Natural killer cell (primary cell): Measurements from ENCODE around the gene PRR5L. TPM values are rescaled to one million over a fixed set of nuclear protein-coding genes. Genes with fewer than 3 reads are reported as not detected.

Experiments
- ATAC-seq, 3 donors: fragments of 150-1000 bp in 2 of 3; fragments of 200-7000 bp in 1 of 3; cut with Tn5 transposase; 1 replicate in 1 of 3; 2 replicates in 2 of 3; pipeline ENCODE4 v1.10.0; 2021; ENCODE audit warnings: mild to moderate bottlenecking in 2 of 3, moderate library complexity in 2 of 3
- DNase-seq, 2 donors: peaks; one replicate each; pipeline versions ENCODE4 v3.0.0 to v3.0.0-alpha.2; 2013 to 2021; ENCODE audit warnings: mixed read lengths in 1 of 2
- H3K27ac ChIP-seq: one replicate; pipeline ENCODE4 v1.5.1; 2013; ENCODE audit warnings: mild to moderate bottlenecking, low read length
- H3K27me3 ChIP-seq: one replicate; pipeline ENCODE4 v1.6.1; 2013; ENCODE audit warnings: low read length; ENCODE audit not compliant: control insufficient read depth, insufficient read depth
- H3K36me3 ChIP-seq: one replicate; pipeline ENCODE4 v1.6.1; 2013; ENCODE audit warnings: low read length; ENCODE audit not compliant: control insufficient read depth, insufficient read depth
- H3K4me1 ChIP-seq: one replicate; pipeline ENCODE4 v1.6.1; 2013; ENCODE audit warnings: low read length; ENCODE audit not compliant: control insufficient read depth, insufficient read depth
- H3K4me3 ChIP-seq: one replicate; pipeline ENCODE4 v1.5.1; 2013; ENCODE audit warnings: low read length
- H3K9me3 ChIP-seq: one replicate; pipeline ENCODE4 v1.6.1; 2013; ENCODE audit warnings: low read length; ENCODE audit not compliant: control insufficient read depth, insufficient read depth
- H3K27ac Mint-ChIP-seq, 2 donors: one replicate each; pipeline ENCODE4 v1.8.0; 2022; ENCODE audit warnings: mild to moderate bottlenecking in 2 of 2, mixed read lengths in 2 of 2, moderate library complexity in 1 of 2
- H3K27me3 Mint-ChIP-seq, 2 donors: one replicate each; pipeline ENCODE4 v1.8.0; 2022; ENCODE audit warnings: low read depth in 2 of 2, mixed read lengths in 2 of 2
- H3K36me3 Mint-ChIP-seq: one replicate; pipeline ENCODE4 v1.8.0; 2022; ENCODE audit warnings: mixed read lengths
- H3K4me1 Mint-ChIP-seq, 2 donors: one replicate each; pipeline ENCODE4 v1.8.0; 2022; ENCODE audit warnings: mixed read lengths in 2 of 2
- H3K4me3 Mint-ChIP-seq: one replicate; pipeline ENCODE4 v1.8.0; 2022; ENCODE audit warnings: mild to moderate bottlenecking, moderate library complexity, mixed read lengths
- H3K9me3 Mint-ChIP-seq, 2 donors: one replicate each; pipeline ENCODE4 v1.8.0; 2022; ENCODE audit warnings: mixed read lengths in 2 of 2
- CTCF ChIP-seq: fragments of 200-600 bp; IDR thresholded peaks from one replicate; pipeline ENCODE4 v1.8.0; 2022; ENCODE audit warnings: antibody characterized with exemption
- WGBS: methylation state at CpG from one replicate; pipeline ENCODE4 v1.1.7; 2013; ENCODE audit warnings: missing lambda C conversion rate; ENCODE audit not compliant: insufficient coverage; 5-methylcytosine and 5-hydroxymethylcytosine counted together
- intact Hi-C: fragments of 100-400 bp; cut with micrococcal nuclease; formaldehyde crosslinking; loops from one replicate; pipeline ENCODE4 v1.14.2; 2022
- total RNA-seq, 4 donors: library from RNA; stranded (reverse); fragments of 120-200 nt in 1 of 4; gene quantifications; one replicate each; pipeline versions ENCODE4 v1.2.3 to v1.2.4, GENCODE V29; 2013 to 2022

PRR5L gene
- total RNA-seq: 100 to 1,000 TPM; 128 to 367 (median 303) TPM
- 145 TPM for total RNA-seq (2013)

DNA sequence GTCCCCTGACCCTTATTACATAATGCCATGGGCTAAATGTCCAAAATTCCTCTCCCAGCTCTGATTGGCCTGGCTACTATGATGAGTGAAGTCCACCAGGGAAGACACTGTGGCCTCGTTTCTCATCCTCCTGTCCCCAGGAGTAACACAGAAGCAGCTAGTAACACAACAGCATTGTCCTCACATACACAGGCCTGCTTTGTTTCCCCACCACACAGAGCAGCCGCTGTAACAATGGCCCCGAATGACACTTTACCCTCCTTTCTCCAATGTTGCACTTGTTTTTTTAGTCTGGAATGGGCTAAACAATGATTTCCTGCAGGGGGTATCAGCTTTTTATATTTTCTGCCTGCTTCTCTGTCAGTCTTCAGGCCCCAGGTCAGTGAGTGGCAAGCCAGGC is at the start of gene PRR5L:
PRR5L (plus strand) TSS at position 363 of the 400 bp plus-strand sequence. CDS start 104,834 bp downstream, outside the sequence.
- Mint-ChIP-seq H3K4me3 (no peak within 1 kb of the TSS), H3K36me3 (no peaks in the 10 kb centered on the region), H3K27ac (no peak within 1 kb of the TSS), H3K9me3 (no peaks in the 10 kb centered on the region), H3K27me3 (no peaks in the 10 kb centered on the region), H3K4me1 (peaks cover 3 to 5% of the 10 kb centered on the region in 2 donors)
- no peak within 1 kb of the TSS for H3K4me3 ChIP-seq
- TF ChIP-seq CTCF: no peak
- no peaks in the 10 kb centered on the region for H3K36me3 ChIP-seq
- 82% methylated on average over 3 of the region's 3 CpGs for WGBS
- DNase-seq (no peak), ATAC-seq (no peak)
- H3K4me1 ChIP-seq: peaks cover 2% of the 10 kb centered on the region
- no peaks in the 10 kb centered on the region for H3K27me3 ChIP-seq
- H3K27ac ChIP-seq: no peak within 1 kb of the TSS
- intact Hi-C loops: no loop called here
- no peaks in the 10 kb centered on the region for H3K9me3 ChIP-seq

GRCh38 chr11:36247493-36247892 is 48.6 kb upstream of the PRR5L start:
- ATAC-seq (no peak), DNase-seq (no peak)
- Histone ChIP-seq H3K4me3 (no peak overlapping the region), H3K9me3 (no peaks in the 10 kb centered on the region), H3K36me3 (no peaks in the 10 kb centered on the region), H3K4me1 (no peaks in the 10 kb centered on the region), H3K27ac (no peak overlapping the region), H3K27me3 (no peaks in the 10 kb centered on the region)
- Mint-ChIP-seq H3K9me3 (peaks cover 0 to 2% of the 10 kb centered on the region in 2 donors), H3K36me3 (no peaks in the 10 kb centered on the region), H3K4me1 (no peaks in the 10 kb centered on the region), H3K27me3 (peaks cover 39 to 76% of the 10 kb centered on the region in 2 donors), H3K4me3 (no peak overlapping the region), H3K27ac (no peak overlapping the region)
- WGBS: 57% methylated on average over 3 of the region's 3 CpGs
- intact Hi-C loops: no loop called here
- no peak for TF ChIP-seq CTCF

DNA sequence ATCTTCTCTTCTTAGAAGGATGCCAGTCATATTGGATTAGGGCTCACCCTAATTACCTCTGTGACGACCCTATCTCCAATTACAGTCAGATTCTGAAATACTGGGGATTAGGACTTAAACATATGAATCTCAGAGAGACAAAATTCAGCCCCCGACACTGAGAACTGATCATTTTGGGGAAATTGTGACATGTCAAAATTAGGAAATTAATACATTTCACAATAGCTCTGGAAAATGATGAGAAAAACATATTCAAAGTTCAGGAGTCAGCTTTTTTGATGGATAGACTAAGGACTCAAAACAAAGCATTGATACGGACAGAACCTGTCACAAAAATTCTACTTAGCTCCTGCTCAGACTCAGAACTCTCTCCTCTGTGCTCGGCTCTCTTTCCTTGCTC is 47.7 kb upstream of the PRR5L start:
- WGBS: 80% methylated on average over 2 of the region's 4 CpGs
- Histone ChIP-seq H3K4me3 (no peak overlapping the region), H3K9me3 (no peaks in the 10 kb centered on the region), H3K27ac (no peak overlapping the region), H3K27me3 (no peaks in the 10 kb centered on the region), H3K36me3 (no peaks in the 10 kb centered on the region), H3K4me1 (no peaks in the 10 kb centered on the region)
- peaks cover 39 to 72% of the 10 kb centered on the region in 2 donors for H3K27me3 Mint-ChIP-seq
- H3K9me3 Mint-ChIP-seq: peaks cover 0 to 2% of the 10 kb centered on the region in 2 donors
- no peak for TF ChIP-seq CTCF
- DNase-seq (no peak), ATAC-seq (no peak)
- no peak overlapping the region for H3K4me3 Mint-ChIP-seq
- H3K36me3 Mint-ChIP-seq: no peaks in the 10 kb centered on the region
- intact Hi-C loops: no loop called here
- no peak overlapping the region for H3K27ac Mint-ChIP-seq
- no peaks in the 10 kb centered on the region for H3K4me1 Mint-ChIP-seq

DNA sequence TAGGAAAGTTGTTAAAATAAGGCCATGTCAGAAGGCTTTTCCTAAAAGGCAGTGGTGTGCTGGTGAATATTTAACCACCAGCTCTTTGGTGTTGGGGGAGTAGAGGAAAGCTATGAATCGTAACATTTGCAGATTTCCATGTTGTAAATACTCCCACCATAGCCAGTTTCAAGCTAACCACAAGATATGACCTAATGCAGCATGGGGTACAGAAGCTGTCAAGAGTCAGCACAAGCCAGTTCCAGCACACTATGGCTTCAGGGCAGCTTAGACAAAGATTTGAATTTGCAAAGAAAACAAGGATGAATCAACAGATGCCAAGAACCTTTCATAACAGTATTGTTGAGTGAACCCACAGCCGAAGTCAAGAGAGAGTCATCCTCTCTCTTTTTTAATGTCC is 46.8 kb upstream of the PRR5L start:
- H3K4me3 Mint-ChIP-seq: no peak overlapping the region
- no peak for TF ChIP-seq CTCF
- ATAC-seq (no peak), DNase-seq (no peak)
- no peak overlapping the region for H3K27ac Mint-ChIP-seq
- H3K9me3 Mint-ChIP-seq: peaks cover 0 to 2% of the 10 kb centered on the region in 2 donors
- no peaks in the 10 kb centered on the region for H3K36me3 Mint-ChIP-seq
- intact Hi-C loops: no loop called here
- 71% methylated on average over 1 of the region's 2 CpGs for WGBS
- H3K4me1 Mint-ChIP-seq: no peaks in the 10 kb centered on the region
- H3K4me1 ChIP-seq: no peaks in the 10 kb centered on the region
- H3K9me3 ChIP-seq: no peaks in the 10 kb centered on the region
- H3K36me3 ChIP-seq: no peaks in the 10 kb centered on the region
- no peak overlapping the region for H3K27ac ChIP-seq
- peaks cover 39 to 68% of the 10 kb centered on the region in 2 donors for H3K27me3 Mint-ChIP-seq
- H3K4me3 ChIP-seq: no peak overlapping the region
- no peaks in the 10 kb centered on the region for H3K27me3 ChIP-seq
